ENCODE data around the gene HPSE2. TPM values are rescaled to one million over a fixed set of nuclear protein-coding genes. Genes with fewer than 3 reads are reported as not detected.

The HPSE2 gene
- total RNA-seq, 1 experiment from 2014 or later: not detected

DNA sequence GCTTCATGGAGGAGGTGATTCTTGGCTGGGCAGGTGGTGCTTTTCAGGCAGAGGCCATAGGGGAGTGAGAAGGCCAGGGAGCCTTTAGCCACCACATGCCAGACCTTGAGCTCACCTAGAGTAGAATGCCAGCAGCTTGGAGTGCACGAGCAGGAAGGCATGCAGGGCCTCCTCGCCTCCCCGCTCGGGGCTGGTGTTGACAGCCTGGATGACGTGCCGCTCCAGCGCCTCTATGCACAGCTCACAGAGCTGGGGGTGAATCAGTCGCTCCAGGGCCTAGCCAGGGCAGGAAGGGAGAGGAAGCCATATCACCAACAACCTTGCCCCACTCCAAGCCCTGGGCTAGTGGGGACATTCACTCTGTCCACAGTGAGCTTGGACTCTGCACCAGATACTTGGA is 804.6 kb downstream of the HPSE2 start:
- Histone ChIP-seq H3K36me3 (ENCODE audit: low read depth) (no peaks in the 10 kb centered on the region), H4K20me1 (ENCODE audit: insufficient read depth) (no peaks in the 10 kb centered on the region), H2AFZ (no peak overlapping the region), H3K4me2 (no peak overlapping the region), H3K27me3 (ENCODE audit: insufficient read depth, low read depth) (no peaks in the 10 kb centered on the region), H3K4me1 (replicated peaks; ENCODE audit: insufficient read depth) (peaks cover 8% of the 10 kb centered on the region), H3K4me3 (no peak overlapping the region), H3K9me3 (ENCODE audit: insufficient read depth, low read depth) (no peaks in the 10 kb centered on the region), H3F3A (ENCODE audit: insufficient read depth, low read depth) (peaks cover 4% of the 10 kb centered on the region; the same call in 1 of the 2 replicates), H3K79me2 (ENCODE audit: low read depth) (no peaks in the 10 kb centered on the region), H3K27ac (no peak overlapping the region), H3K9me2 (ENCODE audit: insufficient read depth) (no peaks in the 10 kb centered on the region)
- intact Hi-C loops (cut with micrococcal nuclease; ENCODE audit: unreplicated experiment): no loop called here
- POLR2A ChIA-PET (ENCODE audit: unreplicated experiment): no interaction called here
- no peak for TF ChIP-seq EZH2 (IDR thresholded peaks at IDR 0.05; ENCODE audit: low read depth)
- TF ChIP-seq, protein P1, sequence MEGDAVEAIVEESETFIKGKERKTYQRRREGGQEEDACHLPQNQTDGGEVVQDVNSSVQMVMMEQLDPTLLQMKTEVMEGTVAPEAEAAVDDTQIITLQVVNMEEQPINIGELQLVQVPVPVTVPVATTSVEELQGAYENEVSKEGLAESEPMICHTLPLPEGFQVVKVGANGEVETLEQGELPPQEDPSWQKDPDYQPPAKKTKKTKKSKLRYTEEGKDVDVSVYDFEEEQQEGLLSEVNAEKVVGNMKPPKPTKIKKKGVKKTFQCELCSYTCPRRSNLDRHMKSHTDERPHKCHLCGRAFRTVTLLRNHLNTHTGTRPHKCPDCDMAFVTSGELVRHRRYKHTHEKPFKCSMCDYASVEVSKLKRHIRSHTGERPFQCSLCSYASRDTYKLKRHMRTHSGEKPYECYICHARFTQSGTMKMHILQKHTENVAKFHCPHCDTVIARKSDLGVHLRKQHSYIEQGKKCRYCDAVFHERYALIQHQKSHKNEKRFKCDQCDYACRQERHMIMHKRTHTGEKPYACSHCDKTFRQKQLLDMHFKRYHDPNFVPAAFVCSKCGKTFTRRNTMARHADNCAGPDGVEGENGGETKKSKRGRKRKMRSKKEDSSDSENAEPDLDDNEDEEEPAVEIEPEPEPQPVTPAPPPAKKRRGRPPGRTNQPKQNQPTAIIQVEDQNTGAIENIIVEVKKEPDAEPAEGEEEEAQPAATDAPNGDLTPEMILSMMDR (conservative IDR thresholded peaks at IDR 0.05): no peak
- no TSS peak for BruUV-seq (replicated peaks)
- CTCF ChIA-PET: no interaction called here
- DNase-seq: no peak

DNA sequence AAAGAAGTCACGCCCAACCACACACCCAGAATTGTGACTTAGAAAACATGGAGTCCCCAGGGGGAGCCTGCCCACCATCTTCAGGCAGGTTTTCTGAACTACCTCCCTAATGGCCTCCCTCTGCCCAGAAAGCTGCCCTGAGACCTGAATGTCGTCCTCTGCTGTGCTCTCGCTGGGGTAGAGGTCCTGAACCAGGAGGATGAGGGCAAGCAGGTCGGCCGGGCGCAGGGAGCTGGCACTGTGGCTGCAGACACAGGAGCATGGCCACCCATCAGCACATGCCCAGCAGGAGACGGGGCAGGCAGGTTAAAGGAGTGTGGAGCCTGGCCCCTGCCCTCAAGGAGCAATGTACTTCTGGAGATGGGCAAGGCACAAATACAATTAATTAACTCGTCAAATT is 805.2 kb downstream of the HPSE2 start:
- no peak for TF ChIP-seq EZH2 (IDR thresholded peaks at IDR 0.05; ENCODE audit: low read depth)
- TF ChIP-seq, protein P1 (conservative IDR thresholded peaks at IDR 0.05): no peak
- CTCF ChIA-PET: no interaction called here
- no peak overlapping the region for H2AFZ ChIP-seq
- peaks cover 8% of the 10 kb centered on the region for H3K4me1 ChIP-seq (replicated peaks; ENCODE audit: insufficient read depth)
- no peak overlapping the region for H3K27ac ChIP-seq
- no peaks in the 10 kb centered on the region for H4K20me1 ChIP-seq (ENCODE audit: insufficient read depth)
- no peaks in the 10 kb centered on the region for H3K27me3 ChIP-seq (ENCODE audit: insufficient read depth, low read depth)
- POLR2A ChIA-PET (ENCODE audit: unreplicated experiment): no interaction called here
- H3K9me2 ChIP-seq (ENCODE audit: insufficient read depth): no peaks in the 10 kb centered on the region
- peaks cover 4% of the 10 kb centered on the region; the same call in 1 of the 2 replicates for H3F3A ChIP-seq (ENCODE audit: insufficient read depth, low read depth)
- intact Hi-C loops (cut with micrococcal nuclease; ENCODE audit: unreplicated experiment): no loop called here
- no peak overlapping the region for H3K4me3 ChIP-seq
- no peaks in the 10 kb centered on the region for H3K36me3 ChIP-seq (ENCODE audit: low read depth)
- DNase-seq: no peak
- no peak overlapping the region for H3K4me2 ChIP-seq
- H3K79me2 ChIP-seq (ENCODE audit: low read depth): no peaks in the 10 kb centered on the region
- BruUV-seq (replicated peaks): no TSS peak
- H3K9me3 ChIP-seq (ENCODE audit: insufficient read depth, low read depth): no peaks in the 10 kb centered on the region

DNA sequence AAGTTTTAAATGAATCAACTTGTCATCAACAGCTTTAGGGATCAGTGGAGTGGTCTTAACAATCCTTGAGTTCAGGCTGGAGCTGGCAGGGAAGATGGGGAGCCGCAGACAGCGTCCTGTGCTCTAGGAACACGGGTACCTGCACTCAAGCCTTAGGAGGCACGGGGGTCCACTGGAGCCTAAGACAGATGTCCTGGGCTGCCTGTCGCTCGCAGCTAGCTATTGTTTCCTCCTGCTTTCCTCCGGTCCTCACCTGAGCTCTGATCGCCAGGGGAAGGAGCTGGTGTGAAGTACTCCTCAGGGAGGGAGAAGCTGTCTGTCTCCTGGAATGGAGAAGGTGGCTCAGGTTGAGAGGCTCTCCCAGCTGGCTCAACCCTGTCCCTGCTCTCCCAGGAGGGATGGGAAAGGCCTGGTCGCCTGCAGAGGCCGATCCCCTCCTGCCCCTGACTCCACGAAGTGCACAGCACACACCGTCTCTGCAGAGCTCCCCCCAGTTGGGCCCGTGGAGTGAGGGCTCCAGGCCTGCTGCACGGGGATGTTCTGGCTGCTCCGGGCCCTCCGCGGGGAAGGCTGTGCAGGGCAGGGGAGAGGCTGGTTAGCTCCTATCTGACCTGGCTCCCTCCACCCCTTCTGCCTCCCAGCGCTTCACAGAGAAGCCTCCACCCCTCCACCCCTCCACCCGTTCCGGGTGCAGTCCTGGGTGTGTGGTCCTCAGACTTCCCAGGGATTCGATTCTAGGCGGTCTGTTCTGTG is 806.2 kb downstream of the HPSE2 start:
- Histone ChIP-seq H4K20me1 (ENCODE audit: insufficient read depth) (no peaks in the 10 kb centered on the region), H3K4me3 (no peak overlapping the region), H3K9me3 (ENCODE audit: insufficient read depth, low read depth) (no peaks in the 10 kb centered on the region), H3K36me3 (ENCODE audit: low read depth) (no peaks in the 10 kb centered on the region), H3K27me3 (ENCODE audit: insufficient read depth, low read depth) (no peaks in the 10 kb centered on the region), H2AFZ (no peak overlapping the region), H3K27ac (no peak overlapping the region), H3K4me1 (replicated peaks; ENCODE audit: insufficient read depth) (peaks cover 3% of the 10 kb centered on the region), H3F3A (ENCODE audit: insufficient read depth, low read depth) (peaks cover under 1% of the 10 kb centered on the region; the same call in 1 of the 2 replicates), H3K9me2 (ENCODE audit: insufficient read depth) (no peaks in the 10 kb centered on the region), H3K79me2 (ENCODE audit: low read depth) (no peaks in the 10 kb centered on the region), H3K4me2 (no peak overlapping the region)
- TF ChIP-seq, protein P1 (conservative IDR thresholded peaks at IDR 0.05): no peak
- no peak for TF ChIP-seq EZH2 (IDR thresholded peaks at IDR 0.05; ENCODE audit: low read depth)
- no TSS peak for BruUV-seq (replicated peaks)
- no peak for DNase-seq
- ChIA-PET POLR2A (ENCODE audit: unreplicated experiment) (no interaction called here), CTCF (no interaction called here)
- intact Hi-C loops (cut with micrococcal nuclease; ENCODE audit: unreplicated experiment): no loop called here

Data from PC-9 (cell line).